HG02981 (cell line): ENCODE results near the gene GBP5.
"Not testable (repeated sequence)": the region's sequence is repeated elsewhere in the genome, so short reads cannot be mapped to it uniquely, and the experiment has no call there.

ENCODE experiments used
- ATAC-seq: cut with Tn5 transposase; IDR thresholded peaks from one replicate; pipeline ENCODE4 v1.9.1; 2021; ENCODE audit warnings: mild to moderate bottlenecking, moderate library complexity; ENCODE audit not compliant: unreplicated experiment

GBP5 gene

DNA sequence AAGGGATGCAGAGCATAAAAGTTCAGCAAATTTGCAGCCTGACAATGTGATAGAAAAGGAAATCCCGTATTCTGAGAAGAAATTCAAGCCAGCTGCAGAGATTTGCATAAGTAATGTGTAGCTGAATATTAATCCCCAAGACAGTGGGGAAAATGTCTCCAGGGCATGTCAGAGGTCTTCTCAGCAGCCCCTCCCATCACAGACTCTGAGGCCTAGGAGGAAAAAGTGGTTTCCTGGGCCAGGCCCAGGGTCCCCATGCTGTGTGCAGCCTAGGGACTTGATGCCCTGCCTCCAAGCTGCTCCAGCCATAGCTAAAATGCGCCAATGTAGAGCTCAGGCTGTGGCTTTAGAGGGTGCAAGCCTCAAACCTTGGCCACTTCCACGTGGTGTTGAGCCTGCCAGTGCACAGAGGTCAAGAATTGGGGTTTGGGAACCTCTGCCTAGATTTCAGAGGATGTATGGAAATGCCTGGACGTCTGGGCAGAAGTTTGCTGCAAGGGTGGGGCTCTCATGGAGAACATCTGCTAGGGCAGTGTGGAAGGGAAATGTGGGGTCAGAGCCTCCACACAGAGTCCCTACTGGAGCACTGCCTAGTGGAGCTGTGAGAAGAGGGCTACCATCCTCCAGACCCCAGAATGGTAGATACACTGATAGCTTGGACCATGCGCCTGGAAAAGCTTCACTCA, 11.6 kb upstream of the GBP5 start:
- ATAC-seq, result not testable (repeated sequence)

DNA sequence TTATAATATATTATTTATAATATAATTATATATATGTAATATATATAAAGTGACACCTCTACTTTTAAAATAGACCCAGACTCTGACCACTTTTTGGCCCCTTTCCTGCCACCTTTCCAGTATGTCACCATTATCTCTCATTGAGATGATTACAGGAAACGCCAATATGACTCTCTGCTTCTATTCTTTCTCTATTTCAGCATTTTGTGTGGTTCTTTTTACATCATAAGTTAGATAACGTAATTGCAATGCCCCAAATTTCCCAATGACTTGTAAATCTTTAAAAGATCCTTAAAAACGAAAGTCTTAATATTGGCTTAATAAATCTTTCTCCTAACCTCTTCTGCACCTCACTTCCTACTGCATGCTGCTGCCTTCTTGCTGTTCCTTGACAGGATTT, 8.1 kb upstream of the GBP5 start:
- ATAC-seq, result no peak

DNA sequence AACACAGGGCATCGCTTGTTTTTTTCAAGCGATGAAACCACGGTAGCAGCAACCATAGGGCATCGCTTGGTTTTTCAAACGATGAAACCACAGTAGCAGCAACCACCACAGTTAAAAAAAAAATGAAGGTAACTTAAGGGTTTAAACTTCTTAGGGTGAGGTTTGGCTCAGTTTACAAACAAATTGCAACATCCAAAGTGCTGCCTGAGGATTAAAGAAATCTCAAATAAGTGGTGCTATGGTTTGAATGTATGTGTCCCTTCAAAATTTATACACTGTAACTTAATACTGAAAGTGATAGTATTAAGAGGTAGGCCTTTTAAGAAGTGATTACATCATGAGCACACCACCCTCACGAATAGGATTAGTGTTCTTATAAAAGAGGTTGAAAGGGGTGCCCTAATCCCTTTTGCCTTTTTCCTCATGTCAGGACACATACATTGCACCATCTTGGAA, 6.4 kb upstream of the GBP5 start:
- peak; percentile 62 for ATAC-seq

DNA sequence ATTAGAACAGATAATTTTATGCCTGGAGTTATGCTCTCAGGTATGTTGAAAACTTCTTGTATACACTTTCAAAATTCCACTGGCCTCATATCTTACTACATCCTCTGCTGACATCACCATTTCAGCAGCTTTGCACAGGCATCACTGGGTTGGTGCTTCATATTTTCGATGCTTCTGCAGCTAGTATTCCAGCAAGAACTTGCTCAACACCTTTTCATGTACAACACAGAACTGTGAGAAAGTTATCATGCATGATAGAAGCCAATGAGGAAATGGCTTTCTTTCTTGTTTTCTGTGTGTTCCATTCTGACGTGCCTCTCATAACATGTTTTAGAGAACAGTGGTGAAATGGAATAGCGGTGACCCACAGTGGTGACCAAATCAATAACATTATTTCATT, 5.1 kb upstream of the GBP5 start:
- no peak for ATAC-seq

DNA sequence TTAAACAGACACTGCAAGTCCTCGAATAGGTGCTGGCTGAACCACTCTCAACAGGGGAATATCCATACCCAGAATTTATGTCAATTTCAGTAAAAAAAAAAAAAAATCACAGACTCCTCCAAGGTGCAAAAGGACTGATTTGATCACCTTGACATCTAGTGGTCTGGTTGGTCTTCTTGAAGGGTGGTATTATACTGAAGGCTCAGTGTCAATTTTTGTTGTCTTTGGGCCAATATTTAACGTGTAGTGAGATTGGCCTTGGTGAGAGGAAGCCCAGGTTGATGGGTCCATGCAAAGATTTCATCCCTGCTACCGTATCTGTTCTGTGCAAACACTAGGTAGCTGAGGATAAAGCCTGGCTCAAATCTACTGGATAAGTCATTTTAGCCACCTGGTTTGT, 4.0 kb upstream of the GBP5 start:
- ATAC-seq, result no peak

DNA sequence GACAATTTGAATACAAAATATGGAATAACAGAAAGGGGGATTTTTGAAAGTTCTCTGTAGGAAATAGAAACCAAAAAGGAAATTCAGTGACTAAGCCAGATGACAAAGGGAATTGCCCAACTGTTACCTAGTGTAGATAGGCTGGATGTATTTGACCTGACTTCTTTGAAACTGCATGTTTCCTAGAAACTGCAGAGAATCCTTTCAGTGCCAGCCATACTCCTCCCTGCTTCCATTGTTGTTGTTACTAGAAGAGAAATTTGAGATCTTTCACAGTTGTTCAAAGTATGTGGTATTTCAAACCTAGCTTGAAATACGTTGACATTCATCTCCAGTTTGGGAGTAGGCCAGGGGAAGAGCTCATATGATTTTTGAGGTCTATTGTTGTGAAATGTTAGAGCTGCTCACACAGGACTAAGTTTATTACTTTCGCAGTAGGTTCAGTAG, 1.8 kb upstream of the GBP5 start:
- ATAC-seq, result no peak

DNA sequence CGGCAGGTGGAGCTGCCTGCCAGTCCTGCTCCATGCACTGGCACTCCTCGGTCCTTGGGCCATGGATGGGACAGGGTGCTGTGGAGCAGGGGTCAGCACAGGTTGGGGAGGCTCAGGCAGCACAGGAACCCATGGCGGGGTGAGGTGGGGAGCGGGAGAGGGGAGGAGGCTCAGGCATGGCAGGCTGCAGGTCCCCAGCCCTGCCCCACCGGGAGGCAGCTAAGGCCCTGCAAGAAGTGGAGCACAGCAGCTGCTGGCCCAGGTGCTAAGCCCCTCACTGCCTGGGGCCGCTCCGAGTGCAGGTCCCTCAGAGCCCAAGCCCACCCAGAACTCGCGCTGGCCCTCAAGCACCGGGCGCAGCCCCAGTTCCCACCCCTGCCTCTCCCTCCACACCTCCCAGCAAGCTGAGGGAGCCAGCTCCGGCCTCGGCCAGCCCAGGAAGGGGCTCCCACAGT, 691 bp upstream of the GBP5 start:
- no peak for ATAC-seq

DNA sequence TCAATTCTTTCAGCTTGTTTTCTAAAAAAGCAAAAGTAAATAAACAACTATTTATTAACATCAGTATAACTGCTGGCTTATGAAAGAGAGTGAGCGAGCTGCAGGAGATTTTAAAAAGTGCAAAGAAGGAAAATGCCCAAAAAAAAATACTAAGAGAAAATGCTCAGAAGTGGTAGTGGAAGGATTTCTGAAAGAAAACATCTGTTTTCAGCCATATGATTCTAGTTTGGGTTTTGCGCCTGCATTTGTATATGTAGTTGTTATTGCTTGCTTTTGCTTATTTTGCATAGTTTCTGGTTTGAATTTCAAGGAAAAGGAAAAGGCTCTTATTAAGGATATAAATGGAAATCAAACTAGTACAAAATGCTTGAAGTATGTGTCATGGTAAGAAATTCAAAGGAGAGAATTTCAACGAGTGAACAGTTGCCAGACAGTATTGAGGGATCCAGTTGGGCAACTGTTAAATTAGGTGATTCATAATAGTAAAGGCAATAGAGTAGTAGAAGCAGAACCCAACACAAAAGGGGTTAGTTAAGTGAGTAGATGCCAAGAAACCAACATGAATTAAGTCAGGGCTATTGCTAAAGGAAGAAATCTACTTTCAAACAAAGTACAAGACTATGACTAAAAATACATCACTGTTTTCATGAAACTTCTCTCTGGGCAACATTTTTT, 1.2 kb downstream of the GBP5 start:
- no peak for ATAC-seq

DNA sequence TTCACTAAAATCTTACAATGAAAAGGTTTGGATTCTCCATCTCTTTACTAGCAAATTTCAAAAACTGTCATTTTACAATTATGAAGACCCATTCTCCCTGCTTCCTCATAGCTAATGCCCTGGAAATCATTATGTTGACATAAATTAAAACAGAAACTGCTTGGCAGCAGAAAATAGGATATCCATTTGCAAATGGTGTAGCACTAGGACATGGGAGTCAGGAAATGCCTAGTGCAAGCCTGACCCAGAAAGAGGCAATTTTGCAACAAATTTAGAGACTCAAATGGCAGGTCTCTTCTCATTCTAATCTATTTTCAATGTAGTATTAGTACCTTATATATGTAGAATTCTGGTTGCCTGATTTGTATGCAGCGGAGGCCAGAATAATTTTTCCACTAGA, 2.2 kb downstream of the GBP5 start:
- ATAC-seq, result no peak

DNA sequence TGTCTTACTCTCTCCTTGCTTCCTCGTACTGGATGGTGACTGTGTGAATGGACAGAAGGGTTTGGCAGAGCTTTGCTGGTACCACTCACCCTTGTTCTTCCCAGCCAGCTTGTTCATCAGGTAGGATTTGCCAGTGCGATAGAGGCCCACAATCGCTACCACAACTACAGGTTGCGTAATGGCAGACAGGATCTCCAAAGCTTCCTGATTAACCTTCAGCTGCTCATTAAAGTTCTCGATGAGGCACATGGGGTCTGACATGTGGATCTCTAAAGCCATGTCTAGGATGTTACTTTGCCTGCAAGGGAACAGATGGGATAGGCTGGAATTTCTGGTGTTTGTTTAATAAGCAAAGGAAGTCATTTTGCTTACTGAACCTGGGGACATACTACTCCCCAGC, 3.4 kb downstream of the GBP5 start:
- ATAC-seq, result no peak

DNA sequence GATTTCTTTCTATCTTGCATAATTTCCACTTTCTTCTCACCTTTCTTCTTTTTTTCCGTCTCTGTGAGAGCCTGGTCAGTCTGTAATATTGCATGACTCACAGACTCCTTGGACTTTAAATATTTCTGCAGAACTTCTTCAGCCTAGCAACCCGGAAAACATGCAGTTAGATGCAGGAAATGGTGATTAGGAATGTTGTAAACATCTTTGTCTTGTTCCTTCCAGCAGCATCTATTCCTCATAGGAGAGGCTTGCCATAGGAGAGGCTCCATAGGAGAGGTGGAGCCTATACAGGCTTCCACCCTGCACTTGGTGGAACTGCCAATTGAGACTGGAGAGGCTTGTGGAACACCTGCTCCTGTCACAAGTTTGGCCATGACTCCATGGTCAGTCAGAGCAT, 10.0 kb downstream of the GBP5 start:
- ATAC-seq, result no peak

DNA sequence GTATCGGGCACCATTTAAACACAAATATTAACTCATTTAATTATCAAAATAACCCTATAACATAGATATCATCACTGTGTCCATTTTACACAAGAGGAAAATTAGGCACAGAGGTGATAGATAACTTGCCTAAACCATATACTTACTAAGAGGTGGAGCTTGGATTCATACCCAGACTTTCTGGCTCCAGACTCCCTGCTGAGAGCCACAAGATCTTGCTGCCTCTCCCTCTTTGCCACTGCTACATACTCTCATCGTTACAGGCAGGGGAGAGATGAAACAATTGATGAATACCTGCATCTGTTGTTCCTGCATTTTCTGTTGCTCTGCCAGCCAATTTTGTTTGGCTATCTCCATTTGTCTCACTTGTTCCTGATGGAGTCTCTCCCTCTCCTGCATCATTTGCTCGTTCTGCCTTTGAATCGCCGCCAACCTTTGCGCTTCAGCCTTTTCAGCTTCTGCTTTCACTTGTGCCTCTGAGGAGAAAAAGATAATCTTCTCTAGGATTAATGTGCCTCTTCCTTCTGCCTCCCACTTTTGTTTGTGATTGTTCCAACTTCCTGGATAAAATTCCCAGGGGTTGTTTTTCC, 10.6 kb downstream of the GBP5 start:
- no peak for ATAC-seq

DNA sequence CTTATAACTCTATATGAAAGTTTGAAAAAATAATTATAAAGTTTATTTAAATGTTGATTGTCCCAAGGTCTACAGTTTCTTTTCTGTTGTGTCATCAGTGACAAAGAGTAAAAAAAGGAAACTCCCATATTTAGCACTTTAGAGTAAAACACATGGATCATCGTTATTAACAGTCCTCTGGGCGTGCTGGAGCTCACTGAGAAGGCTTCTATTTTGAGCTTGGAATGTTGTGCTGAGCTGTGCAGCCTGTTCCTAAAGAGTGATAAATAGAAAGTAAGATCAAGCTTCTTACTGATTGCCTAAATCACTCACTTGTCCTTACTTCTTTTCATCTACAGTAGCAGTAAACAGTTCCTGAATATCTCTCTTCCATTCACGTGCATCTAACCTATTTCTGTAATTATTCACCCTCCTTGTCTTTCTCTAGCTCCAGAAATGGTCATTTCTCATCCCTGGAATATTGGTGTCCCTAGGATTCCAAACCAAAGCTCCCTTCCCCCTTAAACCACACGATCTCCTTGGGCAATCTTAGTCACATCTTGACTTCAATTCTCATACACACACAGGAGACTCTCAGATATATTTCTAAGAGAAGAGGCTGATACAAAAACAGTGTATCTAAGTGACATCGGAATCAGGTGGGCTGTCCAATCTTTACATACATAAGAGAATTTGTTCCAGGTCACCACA, 11.9 kb downstream of the GBP5 start:
- ATAC-seq, result no peak

DNA sequence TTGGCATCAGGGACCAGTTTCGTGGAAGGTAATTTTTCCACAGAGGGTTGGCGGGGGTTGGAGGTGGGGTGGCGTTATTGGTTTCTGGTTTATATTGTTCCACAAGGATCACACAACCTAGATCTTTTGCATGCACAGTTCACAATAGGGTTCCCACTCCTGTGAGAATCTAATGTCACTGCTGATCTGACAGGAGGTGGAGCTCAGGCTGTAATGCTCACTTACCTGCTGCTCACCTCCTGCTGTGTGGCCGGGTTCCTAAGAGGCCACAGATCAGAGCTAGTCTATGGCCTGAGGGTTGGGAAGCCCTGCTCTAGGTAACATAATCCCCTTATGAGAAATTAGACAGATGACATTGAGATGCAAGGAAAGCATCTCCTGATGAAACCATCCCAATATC, 12.6 kb downstream of the GBP5 start:
- ATAC-seq, result no peak

DNA sequence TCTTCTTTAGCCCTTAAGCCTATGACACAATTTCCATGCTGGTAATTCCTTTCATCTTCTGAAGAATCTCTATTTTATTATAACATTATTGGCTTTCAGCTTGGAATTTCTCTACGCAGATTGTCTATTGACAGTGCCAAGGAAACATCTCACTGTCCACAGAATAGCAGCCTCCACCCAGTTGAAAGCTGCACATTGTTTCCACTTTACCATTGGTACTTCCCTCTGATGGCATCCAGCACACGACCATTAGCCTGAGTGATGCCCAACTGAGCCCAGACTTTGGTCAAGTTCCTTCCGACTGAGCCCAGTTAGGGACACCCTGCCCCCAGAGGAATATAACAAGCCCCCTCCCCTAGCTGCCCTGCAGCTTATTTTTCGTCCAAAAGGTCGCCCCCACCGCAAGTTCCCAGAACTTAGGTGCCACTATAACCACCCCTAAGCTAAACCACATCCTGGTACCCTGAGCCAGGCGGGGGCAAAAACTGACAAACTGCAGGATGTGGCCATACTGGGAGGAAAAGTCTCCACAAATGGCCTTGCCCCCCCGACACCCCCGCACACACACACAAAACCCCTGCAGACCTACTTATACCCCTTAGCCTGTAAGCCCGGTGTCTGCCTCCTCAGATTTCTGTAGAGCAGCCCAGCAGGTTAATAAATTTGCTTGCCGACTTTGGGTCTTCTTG, 13.2 kb downstream of the GBP5 start:
- ATAC-seq, result no peak

DNA sequence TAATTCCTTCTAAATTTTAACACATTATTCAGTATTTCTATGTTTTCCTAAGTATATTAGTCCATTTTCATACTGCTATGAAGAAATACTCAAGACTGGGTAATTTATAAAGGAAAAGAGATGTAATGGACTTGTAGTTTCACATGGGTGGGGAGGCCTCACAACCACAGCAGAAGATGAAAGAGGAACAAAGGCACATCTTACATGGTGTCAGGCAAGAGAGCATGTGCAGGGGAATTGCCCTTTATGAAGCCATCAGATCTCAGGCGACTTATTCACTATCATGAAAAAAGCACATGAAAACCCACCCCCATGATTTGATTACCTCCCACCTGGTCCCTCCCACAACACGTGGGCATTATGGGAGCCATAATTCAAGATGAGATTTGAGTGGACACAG, 15.6 kb downstream of the GBP5 start:
- no peak for ATAC-seq

DNA sequence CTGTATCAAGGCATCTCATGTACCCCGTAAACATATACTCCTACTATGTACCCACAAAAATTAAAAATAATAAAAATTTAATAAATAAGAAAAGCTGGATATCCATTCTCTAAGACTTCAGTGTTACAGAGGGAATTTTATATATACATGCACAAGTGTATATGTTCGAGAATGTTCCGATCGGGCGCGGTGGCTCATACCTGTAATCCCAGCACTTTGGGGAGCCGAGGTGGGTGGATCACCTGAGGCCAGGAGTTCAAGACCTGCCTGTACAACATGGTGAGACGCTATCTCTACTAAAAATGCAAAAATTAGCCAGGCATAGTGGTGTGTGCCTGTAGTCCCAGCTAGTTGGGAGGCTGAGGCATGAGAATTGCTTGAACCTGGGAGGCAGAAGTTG, 17.1 kb downstream of the GBP5 start:
- ATAC-seq, result not testable (repeated sequence)

DNA sequence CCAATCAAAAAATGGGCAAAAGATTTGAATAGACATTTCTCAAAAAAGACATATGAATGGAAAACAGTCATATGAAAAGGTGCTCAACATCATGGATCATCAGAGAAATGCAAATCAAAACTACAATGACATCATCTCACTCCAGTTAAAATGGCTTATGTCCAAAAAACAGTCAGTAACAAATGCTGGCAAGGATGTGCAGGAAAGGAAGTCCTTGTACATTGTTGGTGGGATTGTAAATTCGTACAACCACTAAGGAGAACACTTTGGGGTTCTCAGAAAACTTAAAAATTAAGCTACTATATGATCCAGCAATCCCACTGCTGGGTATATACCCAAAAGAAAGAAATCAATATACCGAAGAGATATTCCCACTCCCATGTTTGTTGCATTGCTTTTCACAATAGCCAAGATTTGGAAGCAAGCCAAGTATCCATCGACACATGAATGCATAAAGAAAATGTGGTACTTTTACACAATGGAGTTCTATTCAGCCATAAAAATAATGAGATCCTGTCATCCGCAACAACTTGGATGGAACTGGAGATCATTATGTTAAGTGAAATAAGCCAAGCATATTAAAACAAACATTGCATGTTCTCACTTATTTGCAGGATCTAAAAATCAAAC, 17.9 kb downstream of the GBP5 start:
- ATAC-seq, result no peak

DNA sequence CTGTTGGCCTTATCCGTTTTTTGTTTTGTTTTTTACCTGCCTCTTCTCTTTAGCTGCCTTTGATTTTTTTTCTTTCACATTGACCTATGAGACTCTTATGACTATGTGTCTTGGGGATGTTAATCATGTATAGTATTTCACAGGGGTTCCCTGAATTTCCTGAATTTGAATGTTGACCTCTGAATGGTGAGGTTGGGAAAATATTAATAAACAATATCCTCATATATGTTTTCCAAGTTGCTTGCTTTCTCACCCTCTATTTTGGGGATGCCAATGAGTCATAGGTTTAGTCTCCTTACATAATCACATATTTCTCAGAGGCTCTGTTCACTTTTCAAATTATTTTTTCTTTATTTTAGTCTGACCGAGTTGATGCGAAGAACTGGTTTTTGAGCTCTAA, 29.6 kb downstream of the GBP5 start:
- ATAC-seq, result no peak
